Loucy (cell line): ENCODE data around the gene PGAM1.

Source experiments
- CTCF ChIP-seq: fragments of 200-600 bp; sonication (generic); conservative IDR thresholded peaks from 2 replicates; pipeline ENCODE4 v1.5.1; 2014; ENCODE audit warnings: mild to moderate bottlenecking, antibody characterized with exemption, low read length
- EZH2phosphoT487 ChIP-seq: fragments of 200-600 bp; IDR thresholded peaks from 2 replicates; pipeline ENCODE4 v1.6.1; 2018; ENCODE audit warnings: antibody characterized with exemption, mild to moderate bottlenecking, moderate library complexity, borderline replicate concordance

GRCh38 chr10:97411406-97411805 lies 14.6 kb upstream of the PGAM1 start:
- TF ChIP-seq CTCF (no peak), EZH2phosphoT487 (no peak)
